Vagina (tissue), 2 donors: ENCODE results near the gene RNU1-1.
"Not testable (repeated sequence)": the region's sequence is repeated elsewhere in the genome, so short reads cannot be mapped to it uniquely, and the experiment has no call there.

Source experiments
- POLR2A ChIP-seq, 2 donors: fragments of 450-650 bp; IDR thresholded peaks; one replicate each; pipeline ENCODE4 v1.6.1; 2017; ENCODE audit warnings: antibody characterized with exemption in 2 of 2, mild to moderate bottlenecking in 2 of 2, moderate library complexity in 2 of 2
- TF ChIP-seq, protein P1 (sequence below), 3 experiments: fragments of 450-650 bp in 2 of 3; fragments of 200-600 bp in 1 of 3; sonication (generic) in 1 of 3; IDR thresholded peaks; one replicate each; pipeline ENCODE4 v1.5.1; 2017 to 2019; ENCODE audit warnings: antibody characterized with exemption in 3 of 3, mild to moderate bottlenecking in 2 of 3, moderate library complexity in 2 of 3

DNA sequence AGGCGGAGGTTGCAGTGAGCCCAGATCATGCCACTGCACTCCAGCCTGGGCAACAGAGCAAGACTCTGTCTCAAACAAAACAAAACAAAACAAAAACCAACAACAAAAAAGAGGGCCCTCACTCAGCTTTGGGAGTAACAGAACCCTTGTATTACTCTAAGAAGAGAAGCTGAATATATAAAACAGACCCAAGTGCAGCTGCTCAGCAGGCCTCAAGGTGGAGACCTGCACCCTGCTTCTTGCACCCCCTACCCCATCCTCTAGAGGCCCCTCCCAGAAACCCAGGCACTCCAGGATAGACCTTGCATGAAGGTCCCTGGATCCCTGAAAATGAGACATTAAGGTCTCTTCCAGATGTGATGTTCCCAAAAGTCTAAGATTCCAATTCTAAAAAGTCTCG lies 39.2 kb downstream of the RNU1-1 start:
- TF ChIP-seq, protein P1, sequence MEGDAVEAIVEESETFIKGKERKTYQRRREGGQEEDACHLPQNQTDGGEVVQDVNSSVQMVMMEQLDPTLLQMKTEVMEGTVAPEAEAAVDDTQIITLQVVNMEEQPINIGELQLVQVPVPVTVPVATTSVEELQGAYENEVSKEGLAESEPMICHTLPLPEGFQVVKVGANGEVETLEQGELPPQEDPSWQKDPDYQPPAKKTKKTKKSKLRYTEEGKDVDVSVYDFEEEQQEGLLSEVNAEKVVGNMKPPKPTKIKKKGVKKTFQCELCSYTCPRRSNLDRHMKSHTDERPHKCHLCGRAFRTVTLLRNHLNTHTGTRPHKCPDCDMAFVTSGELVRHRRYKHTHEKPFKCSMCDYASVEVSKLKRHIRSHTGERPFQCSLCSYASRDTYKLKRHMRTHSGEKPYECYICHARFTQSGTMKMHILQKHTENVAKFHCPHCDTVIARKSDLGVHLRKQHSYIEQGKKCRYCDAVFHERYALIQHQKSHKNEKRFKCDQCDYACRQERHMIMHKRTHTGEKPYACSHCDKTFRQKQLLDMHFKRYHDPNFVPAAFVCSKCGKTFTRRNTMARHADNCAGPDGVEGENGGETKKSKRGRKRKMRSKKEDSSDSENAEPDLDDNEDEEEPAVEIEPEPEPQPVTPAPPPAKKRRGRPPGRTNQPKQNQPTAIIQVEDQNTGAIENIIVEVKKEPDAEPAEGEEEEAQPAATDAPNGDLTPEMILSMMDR (IDR thresholded peaks at IDR 0.05), result not testable (repeated sequence)
- not testable (repeated sequence) for TF ChIP-seq POLR2A (IDR thresholded peaks at IDR 0.05)
